GM10266 (cell line): Measurements from ENCODE around the gene PIAS4.

Experiments
- DNase-seq: peaks from one replicate; pipeline ENCODE4 v3.0.0; 2012; ENCODE audit errors: extremely low spot score
- CTCF ChIP-seq: IDR thresholded peaks from 2 replicates; pipeline ENCODE4 v1.5.1; 2012; ENCODE audit warnings: mild to moderate bottlenecking, low read depth; ENCODE audit not compliant: control insufficient read depth, insufficient read depth; ENCODE audit errors: missing control alignments

Gene PIAS4

GRCh38 chr19:4062419-4063368 lies 55.2 kb downstream of the PIAS4 start:
- TF ChIP-seq CTCF: no peak
- no peak for DNase-seq

- no peak for DNase-seq
- TF ChIP-seq CTCF: no peak
These were observed 56.0 kb downstream of the PIAS4 start for GRCh38 chr19:4063369-4064148.

GRCh38 chr19:4064149-4064495 lies 56.6 kb downstream of the PIAS4 start:
- no peak for DNase-seq

GRCh38 chr19:4064496-4065260 lies 57.1 kb downstream of the PIAS4 start:
- DNase-seq: no peak

More at GRCh38 chr19:4064149-4064495, 56.6 kb downstream of the PIAS4 start:
- TF ChIP-seq CTCF: no peak

GRCh38 chr19:4065430-4066175 lies 58.1 kb downstream of the PIAS4 start:
- TF ChIP-seq CTCF: no peak
- peak; percentile 100 for DNase-seq

More at GRCh38 chr19:4064496-4065260, 57.1 kb downstream of the PIAS4 start:
- TF ChIP-seq CTCF: no peak

GRCh38 chr19:4066176-4066606 lies 58.7 kb downstream of the PIAS4 start:
- TF ChIP-seq CTCF: no peak
- no peak for DNase-seq
